IPS-18a (cell line): Measurements from ENCODE around the gene MCU.
A peak's percentile ranks its signal among the peaks of the same experiment; 100 is the strongest.
"Not testable (repeated sequence)": the region's sequence is repeated elsewhere in the genome, so short reads cannot be mapped to it uniquely, and the experiment has no call there.

Experiments used
- H3K27ac ChIP-seq: one replicate; pipeline ENCODE4 v1.5.1; 2013; ENCODE audit warnings: low read length
- H3K27me3 ChIP-seq: one replicate; pipeline ENCODE4 v1.6.1; 2013; ENCODE audit warnings: mild to moderate bottlenecking, low read length; ENCODE audit not compliant: control insufficient read depth, insufficient read depth
- H3K36me3 ChIP-seq: one replicate; pipeline ENCODE4 v1.6.1; 2013; ENCODE audit warnings: low read depth, low read length; ENCODE audit not compliant: control insufficient read depth
- H3K4me1 ChIP-seq: one replicate; pipeline ENCODE4 v1.6.1; 2013; ENCODE audit warnings: low read depth, low read length; ENCODE audit not compliant: control insufficient read depth
- H3K4me3 ChIP-seq: one replicate; pipeline ENCODE4 v1.5.1; 2013; ENCODE audit warnings: low read length
- H3K9ac ChIP-seq: one replicate; pipeline ENCODE4 v1.6.1; 2013; ENCODE audit warnings: mild to moderate bottlenecking, low read length, moderate library complexity
- H3K9me3 ChIP-seq: one replicate; pipeline ENCODE4 v1.6.1; 2013; ENCODE audit warnings: low read depth, low read length; ENCODE audit not compliant: control insufficient read depth

MCU gene, protein sequence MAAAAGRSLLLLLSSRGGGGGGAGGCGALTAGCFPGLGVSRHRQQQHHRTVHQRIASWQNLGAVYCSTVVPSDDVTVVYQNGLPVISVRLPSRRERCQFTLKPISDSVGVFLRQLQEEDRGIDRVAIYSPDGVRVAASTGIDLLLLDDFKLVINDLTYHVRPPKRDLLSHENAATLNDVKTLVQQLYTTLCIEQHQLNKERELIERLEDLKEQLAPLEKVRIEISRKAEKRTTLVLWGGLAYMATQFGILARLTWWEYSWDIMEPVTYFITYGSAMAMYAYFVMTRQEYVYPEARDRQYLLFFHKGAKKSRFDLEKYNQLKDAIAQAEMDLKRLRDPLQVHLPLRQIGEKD

DNA sequence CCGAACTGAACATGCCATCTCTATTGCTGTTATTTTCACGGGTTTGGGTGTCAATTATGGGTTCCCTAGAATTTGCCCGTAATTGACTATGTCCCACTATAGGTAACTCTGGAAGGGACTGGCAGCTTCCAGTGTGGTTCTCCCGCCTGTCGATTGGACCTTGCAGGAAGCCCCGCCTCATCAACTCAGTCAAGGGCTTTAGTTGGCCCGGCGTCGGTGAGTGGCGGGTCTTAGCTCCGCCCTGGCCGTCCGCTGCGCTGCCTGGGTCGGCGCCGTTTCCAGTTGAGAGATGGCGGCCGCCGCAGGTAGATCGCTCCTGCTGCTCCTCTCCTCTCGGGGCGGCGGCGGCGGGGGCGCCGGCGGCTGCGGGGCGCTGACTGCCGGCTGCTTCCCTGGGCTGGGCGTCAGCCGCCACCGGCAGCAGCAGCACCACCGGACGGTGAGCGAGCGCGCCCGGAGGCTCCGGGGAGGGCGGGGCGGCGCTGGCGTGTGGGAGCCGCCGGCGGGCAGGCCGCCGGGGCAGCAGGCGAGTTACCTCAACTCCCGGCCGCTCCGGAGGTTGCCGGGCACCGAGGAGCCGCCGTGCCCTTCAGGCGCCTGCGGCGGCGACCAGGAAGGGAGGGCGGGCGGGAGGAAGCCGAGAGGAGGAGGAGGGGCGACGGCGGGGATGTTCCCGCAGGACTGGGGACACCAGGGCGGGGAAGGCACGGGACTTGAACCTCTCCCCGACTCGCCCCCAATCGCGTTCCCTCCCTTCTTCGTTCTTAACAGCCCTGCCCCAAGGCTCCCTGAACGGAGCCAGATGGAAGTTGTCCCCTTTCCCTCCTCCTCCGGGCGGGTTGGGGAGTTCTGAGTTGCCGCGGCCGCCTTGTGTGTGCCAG lies at the start of gene MCU:
TSS of gene MCU (plus strand) at position 281 of the 881 bp plus-strand sequence. CDS start at position 290, 9 bp downstream.
- Histone ChIP-seq H3K27me3 (no peaks in the 10 kb centered on the region), H3K9me3 (no peaks in the 10 kb centered on the region), H3K4me3 (peak within 1 kb of the TSS; percentile 89), H3K9ac (peak within 1 kb of the TSS; percentile 75), H3K4me1 (peaks cover 6% of the 10 kb centered on the region), H3K36me3 (no peaks in the 10 kb centered on the region), H3K27ac (no peak within 1 kb of the TSS)

- Histone ChIP-seq H3K36me3 (no peaks in the 10 kb centered on the region), H3K27me3 (no peaks in the 10 kb centered on the region), H3K9ac (no peak overlapping the region), H3K4me1 (no peaks in the 10 kb centered on the region), H3K9me3 (no peaks in the 10 kb centered on the region), H3K27ac (no peak overlapping the region), H3K4me3 (no peak overlapping the region)
Observed at GRCh38 chr10:72642318-72642717, 49.6 kb upstream of the MCU start.

- no peaks in the 10 kb centered on the region for H3K4me1 ChIP-seq
- H3K27ac ChIP-seq = no peak overlapping the region
- no peak overlapping the region for H3K9ac ChIP-seq
Observed at GRCh38 chr10:72645263-72645858, 46.6 kb upstream of the MCU start.

GRCh38 chr10:72646971-72647370 lies 45.0 kb upstream of the MCU start:
- not testable (repeated sequence) for H3K4me1 ChIP-seq, H3K9ac ChIP-seq, H3K36me3 ChIP-seq, H3K27me3 ChIP-seq, H3K27ac ChIP-seq, H3K9me3 ChIP-seq, H3K4me3 ChIP-seq

More at GRCh38 chr10:72645263-72645858, 46.6 kb upstream of the MCU start:
- Histone ChIP-seq H3K27me3 (no peaks in the 10 kb centered on the region), H3K36me3 (no peaks in the 10 kb centered on the region), H3K9me3 (no peaks in the 10 kb centered on the region), H3K4me3 (no peak overlapping the region)

DNA sequence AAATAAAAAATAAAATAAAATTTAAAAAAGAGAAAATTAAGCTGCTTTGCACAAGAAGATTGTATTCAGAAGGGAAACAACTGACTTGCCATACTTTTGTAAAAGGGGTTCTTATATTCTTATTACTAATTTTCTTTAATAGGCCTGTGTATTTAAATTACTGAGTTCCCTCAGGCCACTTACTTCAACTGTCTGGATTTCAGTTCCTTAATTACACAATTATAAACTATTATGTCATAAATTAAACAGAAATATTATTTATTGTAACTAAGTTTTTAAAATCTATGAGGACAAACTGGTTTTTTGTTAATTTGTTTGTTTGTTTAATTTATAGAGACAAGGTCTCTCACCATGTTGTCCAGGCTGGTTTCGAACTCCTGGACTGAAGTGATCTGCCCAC lies 43.6 kb upstream of the MCU start:
- H3K27ac ChIP-seq = no peak overlapping the region
- H3K4me1 ChIP-seq = no peaks in the 10 kb centered on the region
- H3K9me3 ChIP-seq = no peaks in the 10 kb centered on the region
- no peaks in the 10 kb centered on the region for H3K27me3 ChIP-seq
- no peak overlapping the region for H3K9ac ChIP-seq
- H3K36me3 ChIP-seq = no peaks in the 10 kb centered on the region
- no peak overlapping the region for H3K4me3 ChIP-seq

GRCh38 chr10:72649291-72649690 lies 42.7 kb upstream of the MCU start:
- no peaks in the 10 kb centered on the region for H3K9me3 ChIP-seq

DNA sequence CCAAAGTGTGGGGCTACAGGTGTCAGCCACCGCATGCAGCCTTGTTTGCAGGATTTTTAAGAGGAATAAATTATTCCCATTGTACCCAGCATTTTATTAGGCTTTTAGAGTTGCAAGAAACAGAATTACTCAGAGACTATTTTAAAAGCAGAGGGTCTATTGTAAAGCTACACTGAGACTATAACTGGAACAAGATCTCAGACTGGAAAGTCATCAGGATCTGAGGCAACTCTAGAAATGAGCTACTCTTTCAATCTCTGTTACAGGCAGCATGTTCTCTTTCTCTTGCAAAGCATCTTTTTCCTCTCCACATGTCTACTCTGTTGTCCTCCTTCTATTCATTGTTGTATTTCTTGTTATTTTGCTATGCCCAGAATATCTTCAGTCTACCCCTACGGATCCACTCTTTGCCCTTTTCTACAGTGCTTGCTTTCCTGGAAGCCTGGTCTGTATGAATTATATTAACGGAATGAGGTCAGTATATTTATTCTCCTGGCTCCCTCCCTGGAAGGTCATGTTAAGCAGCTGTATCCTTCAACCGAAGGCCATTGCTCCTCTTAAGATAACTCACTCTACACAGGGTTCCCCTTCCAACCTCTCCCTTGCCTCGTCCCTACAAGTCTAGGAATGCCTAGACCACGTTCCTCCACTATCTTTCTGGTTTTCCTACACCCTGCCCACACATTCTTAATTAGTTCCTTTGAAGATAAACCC lies 38.4 kb upstream of the MCU start:
- no peak overlapping the region for H3K9ac ChIP-seq
- no peak overlapping the region for H3K4me3 ChIP-seq
- H3K4me1 ChIP-seq = no peaks in the 10 kb centered on the region
- H3K27ac ChIP-seq = no peak overlapping the region
- no peaks in the 10 kb centered on the region for H3K27me3 ChIP-seq
- H3K36me3 ChIP-seq = no peaks in the 10 kb centered on the region
- no peaks in the 10 kb centered on the region for H3K9me3 ChIP-seq

More at GRCh38 chr10:72649291-72649690, 42.7 kb upstream of the MCU start:
- H3K4me3 ChIP-seq = no peak overlapping the region
- no peaks in the 10 kb centered on the region for H3K4me1 ChIP-seq
- H3K27me3 ChIP-seq = no peaks in the 10 kb centered on the region
- no peaks in the 10 kb centered on the region for H3K36me3 ChIP-seq
- H3K27ac ChIP-seq = no peak overlapping the region
- H3K9ac ChIP-seq = no peak overlapping the region

DNA sequence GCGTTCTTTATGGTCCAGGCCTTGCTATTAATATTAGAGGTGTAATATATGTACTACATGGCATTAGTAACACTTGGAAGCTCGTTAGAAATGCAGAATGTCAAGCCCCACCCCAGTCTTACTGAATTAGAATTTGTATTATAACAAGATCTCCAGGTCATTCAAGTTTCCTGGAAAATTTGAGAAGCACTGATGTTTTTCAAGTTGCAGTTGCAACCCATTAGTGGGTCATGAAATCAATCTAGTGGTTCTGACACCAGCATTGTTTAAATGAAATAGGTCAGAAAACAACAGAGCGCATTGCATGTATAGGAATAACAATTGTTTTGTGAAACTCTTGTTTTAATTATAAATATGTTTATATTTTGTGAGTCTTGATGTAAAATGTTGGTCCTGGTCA lies 37.2 kb upstream of the MCU start:
- H3K27ac ChIP-seq = no peak overlapping the region
- no peaks in the 10 kb centered on the region for H3K27me3 ChIP-seq
- no peaks in the 10 kb centered on the region for H3K36me3 ChIP-seq
- no peak overlapping the region for H3K4me3 ChIP-seq
- no peak overlapping the region for H3K9ac ChIP-seq
- no peaks in the 10 kb centered on the region for H3K9me3 ChIP-seq
- no peaks in the 10 kb centered on the region for H3K4me1 ChIP-seq

DNA sequence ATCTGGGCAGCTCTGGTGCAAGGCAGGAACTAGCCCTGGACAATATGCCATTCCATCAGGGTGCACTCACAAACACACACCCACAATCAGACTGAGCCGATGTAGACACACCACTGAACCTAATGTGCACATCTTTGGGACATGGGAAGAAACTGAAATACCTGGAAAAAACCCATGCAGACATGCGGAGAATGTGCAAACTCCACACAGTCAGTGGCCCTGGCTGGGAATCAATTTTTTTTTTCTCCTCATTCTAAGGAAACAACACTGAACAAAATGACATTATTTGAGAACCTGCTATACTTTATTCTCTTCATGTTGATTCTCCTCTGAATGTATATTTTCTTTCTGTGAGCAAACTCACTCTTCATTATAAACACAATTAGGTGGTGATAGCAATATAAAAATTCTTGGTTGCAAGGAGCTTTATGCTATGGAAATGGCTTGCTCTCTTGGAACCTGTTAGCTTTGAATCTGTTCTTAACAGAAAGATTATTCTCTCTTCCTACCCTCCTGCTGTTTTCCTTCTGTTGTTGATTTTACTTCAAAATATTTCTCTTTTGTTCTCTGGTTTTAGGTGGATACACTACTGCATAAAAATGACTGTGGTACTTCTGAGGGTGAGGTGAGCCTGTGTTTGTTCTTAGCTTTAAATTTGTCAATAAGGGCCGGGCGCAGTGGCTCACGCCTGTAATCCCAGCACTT lies 33.1 kb upstream of the MCU start:
- Histone ChIP-seq H3K36me3 (no peaks in the 10 kb centered on the region), H3K9ac (no peak overlapping the region), H3K27ac (no peak overlapping the region), H3K9me3 (no peaks in the 10 kb centered on the region), H3K4me3 (no peak overlapping the region), H3K27me3 (no peaks in the 10 kb centered on the region), H3K4me1 (no peaks in the 10 kb centered on the region)

- Histone ChIP-seq H3K27ac (no peak overlapping the region), H3K4me1 (no peaks in the 10 kb centered on the region), H3K27me3 (no peaks in the 10 kb centered on the region), H3K9me3 (no peaks in the 10 kb centered on the region), H3K4me3 (no peak overlapping the region), H3K36me3 (no peaks in the 10 kb centered on the region), H3K9ac (no peak overlapping the region)
Observed at GRCh38 chr10:72659694-72660093, 32.2 kb upstream of the MCU start.
